D721Med (cell line): ENCODE measurements around the gene ZNF784.
A peak's percentile ranks its signal among the peaks of the same experiment; 100 is the strongest.

Source experiments
- DNase-seq: peaks from one replicate; pipeline ENCODE4 v3.0.0; 2011; ENCODE audit warnings: low spot score; ENCODE audit not compliant: insufficient read length
- FAIRE-seq: peaks from 2 replicates; lab custom pipeline; 2011; peaks lifted over from hg19 to GRCh38; lab: Jason Lieb, UNC
- CTCF ChIP-seq: IDR thresholded peaks from 2 replicates; pipeline ENCODE4 v1.5.1; 2012; ENCODE audit warnings: mild to moderate bottlenecking, control low read depth; ENCODE audit not compliant: insufficient read depth; ENCODE audit errors: missing control alignments

The ZNF784 gene

GRCh38 chr19:55581823-55582223, 42.5 kb downstream of the ZNF784 start:
- FAIRE-seq: no peak

GRCh38 chr19:55581145-55581822, 43.1 kb downstream of the ZNF784 start:
- no peak for TF ChIP-seq CTCF
- no peak for DNase-seq
- FAIRE-seq: no peak

More at GRCh38 chr19:55581823-55582223, 42.5 kb downstream of the ZNF784 start:
- TF ChIP-seq CTCF: no peak
- DNase-seq: no peak

- no peak for FAIRE-seq
- DNase-seq: peak; percentile 77
- no peak for TF ChIP-seq CTCF
Measured at GRCh38 chr19:55580628-55581144, 43.7 kb downstream of the ZNF784 start, which contains the start of gene ZNF579. TSS of gene ZNF579 (minus strand) at chr19:55580848. CDS start at chr19:55579639, 1,209 bp downstream.

GRCh38 chr19:55579766-55580621, 44.4 kb downstream of the ZNF784 start:
- TF ChIP-seq CTCF: no peak
- peak; percentile 38 for DNase-seq
- no peak for FAIRE-seq

GRCh38 chr19:55578761-55579747, 45.3 kb downstream of the ZNF784 start:
- no peak for FAIRE-seq
- no peak for DNase-seq
- TF ChIP-seq CTCF: no peak

- no peak for DNase-seq
- no peak for TF ChIP-seq CTCF
- FAIRE-seq: no peak
Measured at GRCh38 chr19:55578031-55578760, 46.2 kb downstream of the ZNF784 start.
